Fibroblast of upper back skin (primary cell): ENCODE data around the gene MUC20.
"Not testable (repeated sequence)": the region's sequence is repeated elsewhere in the genome, so short reads cannot be mapped to it uniquely, and the experiment has no call there.

Experiments used
- DNase-seq: peaks from one replicate; pipeline ENCODE4 v3.0.0-alpha.2; 2013

MUC20 gene

GRCh38 chr3:195693428-195694216 lies 27.2 kb upstream of the MUC20 start:
- DNase-seq, result no peak

GRCh38 chr3:195694217-195695076 lies 26.3 kb upstream of the MUC20 start:
- DNase-seq, result not testable (repeated sequence)

- DNase-seq, result no peak
Observed at GRCh38 chr3:195696632-195697278, 24.0 kb upstream of the MUC20 start.

- peak; percentile 85 for DNase-seq
Observed at GRCh38 chr3:195697582-195698324, 23.0 kb upstream of the MUC20 start.

GRCh38 chr3:195698325-195698646 lies 22.5 kb upstream of the MUC20 start:
- DNase-seq, result no peak

- no peak for DNase-seq
Observed at GRCh38 chr3:195698647-195699387, 22.0 kb upstream of the MUC20 start.

GRCh38 chr3:195699388-195699771 lies 21.4 kb upstream of the MUC20 start:
- DNase-seq, result no peak

GRCh38 chr3:195699860-195700259 lies 20.9 kb upstream of the MUC20 start:
- no peak for DNase-seq

GRCh38 chr3:195700319-195700718 lies 20.5 kb upstream of the MUC20 start:
- DNase-seq, result no peak

- DNase-seq, result no peak
Observed at GRCh38 chr3:195701042-195701915, 19.5 kb upstream of the MUC20 start.

- DNase-seq, result no peak
Observed at GRCh38 chr3:195703776-195704175, 17.0 kb upstream of the MUC20 start.

- no peak for DNase-seq
Observed at GRCh38 chr3:195704433-195704999, 16.3 kb upstream of the MUC20 start.

GRCh38 chr3:195705081-195705991 lies 15.4 kb upstream of the MUC20 start:
- no peak for DNase-seq

- no peak for DNase-seq
Observed at GRCh38 chr3:195708061-195708460, 12.7 kb upstream of the MUC20 start.

GRCh38 chr3:195708626-195709481 lies 11.9 kb upstream of the MUC20 start:
- no peak for DNase-seq

GRCh38 chr3:195709676-195710085 lies 11.1 kb upstream of the MUC20 start:
- no peak for DNase-seq

GRCh38 chr3:195710126-195710905 lies 10.5 kb upstream of the MUC20 start:
- DNase-seq, result not testable (repeated sequence)
